Inflammatory macrophage treated with lipopolysaccharide for 1 hour (primary cell): ENCODE results near the gene WDR26.
"Not testable (repeated sequence)": the region's sequence is repeated elsewhere in the genome, so short reads cannot be mapped to it uniquely, and the experiment has no call there.

Experiments
- DNase-seq, 2 donors: peaks; one replicate each; pipeline ENCODE4 v3.0.0-alpha.2; 2020 to 2022

WDR26 gene

GRCh38 chr1:224434691-224435317 lies at the start of gene WDR26:
Gene WDR26, minus strand, starts transcription at chr1:224434797.
- DNase-seq = peak; percentile 79 to 83

GRCh38 chr1:224483206-224483605 lies 48.6 kb upstream of the WDR26 start:
- not testable (repeated sequence) for DNase-seq

GRCh38 chr1:224482619-224483018 lies 48.0 kb upstream of the WDR26 start:
- no peak for DNase-seq

- no peak for DNase-seq
These were observed 47.0 kb upstream of the WDR26 start for GRCh38 chr1:224481601-224482000.

GRCh38 chr1:224480888-224481459 lies 46.4 kb upstream of the WDR26 start:
- peak in 1 of 2 donors; percentile 13 for DNase-seq

GRCh38 chr1:224480200-224480599 lies 45.6 kb upstream of the WDR26 start:
- not testable (repeated sequence) for DNase-seq

- DNase-seq = no peak
These were observed 38.2 kb upstream of the WDR26 start for GRCh38 chr1:224472806-224473205.

- no peak for DNase-seq
These were observed 31.6 kb upstream of the WDR26 start for GRCh38 chr1:224466154-224466553.

GRCh38 chr1:224459966-224460365 lies 25.4 kb upstream of the WDR26 start:
- DNase-seq = no peak

- DNase-seq = peak; percentile 45 to 63
These were observed 24.4 kb upstream of the WDR26 start for GRCh38 chr1:224458996-224459395.

- no peak for DNase-seq
These were observed 23.7 kb upstream of the WDR26 start for GRCh38 chr1:224458296-224458695.

- no peak for DNase-seq
These were observed 23.2 kb upstream of the WDR26 start for GRCh38 chr1:224457782-224458144.

- no peak for DNase-seq
These were observed 22.0 kb upstream of the WDR26 start for GRCh38 chr1:224456637-224456953.

GRCh38 chr1:224454402-224455055 lies 19.9 kb upstream of the WDR26 start:
- DNase-seq = no peak

GRCh38 chr1:224450561-224451350 lies 16.2 kb upstream of the WDR26 start:
- DNase-seq = no peak

GRCh38 chr1:224450159-224450558 lies 15.6 kb upstream of the WDR26 start:
- no peak for DNase-seq

- no peak for DNase-seq
These were observed 13.9 kb upstream of the WDR26 start for GRCh38 chr1:224448453-224449017.

GRCh38 chr1:224447971-224448370 lies 13.4 kb upstream of the WDR26 start:
- no peak for DNase-seq

- DNase-seq = peak; percentile 56 to 60
These were observed 12.7 kb upstream of the WDR26 start for GRCh38 chr1:224447251-224447650.

- no peak for DNase-seq
These were observed 4.4 kb upstream of the WDR26 start for GRCh38 chr1:224438989-224439388.

GRCh38 chr1:224435999-224436398 lies 1.4 kb upstream of the WDR26 start:
- no peak for DNase-seq

- peak; percentile 28 to 30 for DNase-seq
These were observed 744 bp upstream of the WDR26 start for GRCh38 chr1:224435318-224435763.
